Measurements from ENCODE around the gene NUDCD3.

Gene NUDCD3

DNA sequence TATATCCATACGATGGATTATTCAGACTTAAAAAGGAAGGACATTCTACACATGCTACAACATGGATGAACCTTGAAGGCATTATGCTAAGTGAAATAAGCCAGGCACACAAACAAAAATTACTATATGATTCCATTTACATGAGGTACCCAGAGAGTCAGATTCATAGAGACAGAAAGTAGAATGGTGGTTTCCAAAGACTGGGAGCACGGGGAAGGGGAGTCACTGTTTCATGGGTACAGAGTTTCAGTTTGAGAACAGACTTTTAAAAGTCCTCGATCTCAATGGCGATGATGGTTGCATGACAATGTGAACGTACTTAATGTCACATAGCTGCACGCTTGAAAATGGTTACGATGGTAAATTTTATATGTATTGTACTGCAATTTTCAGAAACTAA is 39.3 kb downstream of the NUDCD3 start:
- H3K4me3 ChIP-seq (ENCODE audit: low read length) = no peak overlapping the region

DNA sequence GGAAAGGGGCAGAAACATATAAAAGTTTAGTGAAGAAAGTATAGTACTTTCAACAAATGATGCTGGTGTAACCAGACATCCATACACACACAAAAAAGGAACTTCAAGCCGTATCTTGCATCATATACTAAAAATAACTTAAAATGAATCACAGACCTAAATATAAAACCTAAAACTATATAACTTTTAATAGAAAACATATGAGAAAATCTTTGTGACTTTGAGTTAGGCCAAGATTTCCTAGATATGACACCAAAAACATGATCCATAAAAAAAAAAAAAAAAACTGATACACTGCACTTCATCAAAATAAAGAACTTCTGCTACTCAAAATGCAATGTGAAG is 40.9 kb downstream of the NUDCD3 start:
- no peaks in the 10 kb centered on the region for H3K4me1 ChIP-seq (ENCODE audit: control insufficient read depth, insufficient read depth, low read length)
- H3K27me3 ChIP-seq (ENCODE audit: control insufficient read depth, insufficient read depth, low read length) = no peaks in the 10 kb centered on the region
- no peaks in the 10 kb centered on the region for H3K36me3 ChIP-seq (ENCODE audit: control insufficient read depth, insufficient read depth, low read length)
- no peaks in the 10 kb centered on the region for H3K9me3 ChIP-seq (ENCODE audit: control insufficient read depth, low read length)
- H3K4me3 ChIP-seq (ENCODE audit: low read length) = no peak overlapping the region
- no peak overlapping the region for H3K9ac ChIP-seq (ENCODE audit: low read length)

More for the DNA sequence above, 39.3 kb downstream of the NUDCD3 start:
- H3K36me3 ChIP-seq (ENCODE audit: control insufficient read depth, insufficient read depth, low read length) = no peaks in the 10 kb centered on the region
- no peaks in the 10 kb centered on the region for H3K4me1 ChIP-seq (ENCODE audit: control insufficient read depth, insufficient read depth, low read length)
- H3K9me3 ChIP-seq (ENCODE audit: control insufficient read depth, low read length) = no peaks in the 10 kb centered on the region
- no peak overlapping the region for H3K9ac ChIP-seq (ENCODE audit: low read length)
- no peaks in the 10 kb centered on the region for H3K27me3 ChIP-seq (ENCODE audit: control insufficient read depth, insufficient read depth, low read length)

- H3K36me3 ChIP-seq (ENCODE audit: control insufficient read depth, insufficient read depth, low read length) = no peaks in the 10 kb centered on the region
- no peaks in the 10 kb centered on the region for H3K27me3 ChIP-seq (ENCODE audit: control insufficient read depth, insufficient read depth, low read length)
- H3K4me3 ChIP-seq (ENCODE audit: low read length) = no peak overlapping the region
- no peaks in the 10 kb centered on the region for H3K9me3 ChIP-seq (ENCODE audit: control insufficient read depth, low read length)
- H3K4me1 ChIP-seq (ENCODE audit: control insufficient read depth, insufficient read depth, low read length) = no peaks in the 10 kb centered on the region
- H3K9ac ChIP-seq (ENCODE audit: low read length) = no peak overlapping the region
These were observed 41.4 kb downstream of the NUDCD3 start for GRCh38 chr7:44448922-44449583.

- no peaks in the 10 kb centered on the region for H3K9me3 ChIP-seq (ENCODE audit: control insufficient read depth, low read length)
- no peak overlapping the region for H3K9ac ChIP-seq (ENCODE audit: low read length)
- no peak overlapping the region for H3K4me3 ChIP-seq (ENCODE audit: low read length)
- H3K36me3 ChIP-seq (ENCODE audit: control insufficient read depth, insufficient read depth, low read length) = no peaks in the 10 kb centered on the region
- H3K4me1 ChIP-seq (ENCODE audit: control insufficient read depth, insufficient read depth, low read length) = no peaks in the 10 kb centered on the region
- H3K27me3 ChIP-seq (ENCODE audit: control insufficient read depth, insufficient read depth, low read length) = no peaks in the 10 kb centered on the region
These were observed 42.5 kb downstream of the NUDCD3 start for GRCh38 chr7:44447874-44448425.

GRCh38 chr7:44445986-44446671 is 44.3 kb downstream of the NUDCD3 start:
- Histone ChIP-seq H3K27me3 (ENCODE audit: control insufficient read depth, insufficient read depth, low read length) (no peaks in the 10 kb centered on the region), H3K9ac (ENCODE audit: low read length) (no peak overlapping the region), H3K4me1 (ENCODE audit: control insufficient read depth, insufficient read depth, low read length) (no peaks in the 10 kb centered on the region), H3K9me3 (ENCODE audit: control insufficient read depth, low read length) (no peaks in the 10 kb centered on the region), H3K4me3 (ENCODE audit: low read length) (no peak overlapping the region), H3K36me3 (ENCODE audit: control insufficient read depth, insufficient read depth, low read length) (no peaks in the 10 kb centered on the region)

GRCh38 chr7:44441079-44441478 is 49.4 kb downstream of the NUDCD3 start:
- no peaks in the 10 kb centered on the region for H3K9me3 ChIP-seq (ENCODE audit: control insufficient read depth, low read length)
- H3K36me3 ChIP-seq (ENCODE audit: control insufficient read depth, insufficient read depth, low read length) = no peaks in the 10 kb centered on the region
- no peaks in the 10 kb centered on the region for H3K4me1 ChIP-seq (ENCODE audit: control insufficient read depth, insufficient read depth, low read length)
- no peak overlapping the region for H3K4me3 ChIP-seq (ENCODE audit: low read length)
- H3K27me3 ChIP-seq (ENCODE audit: control insufficient read depth, insufficient read depth, low read length) = no peaks in the 10 kb centered on the region
- no peak overlapping the region for H3K9ac ChIP-seq (ENCODE audit: low read length)

GRCh38 chr7:44440577-44441078 is 49.8 kb downstream of the NUDCD3 start:
- no peaks in the 10 kb centered on the region for H3K27me3 ChIP-seq (ENCODE audit: control insufficient read depth, insufficient read depth, low read length)
- no peaks in the 10 kb centered on the region for H3K9me3 ChIP-seq (ENCODE audit: control insufficient read depth, low read length)
- no peak overlapping the region for H3K9ac ChIP-seq (ENCODE audit: low read length)
- no peaks in the 10 kb centered on the region for H3K4me1 ChIP-seq (ENCODE audit: control insufficient read depth, insufficient read depth, low read length)
- no peaks in the 10 kb centered on the region for H3K36me3 ChIP-seq (ENCODE audit: control insufficient read depth, insufficient read depth, low read length)
- H3K4me3 ChIP-seq (ENCODE audit: low read length) = no peak overlapping the region

DNA sequence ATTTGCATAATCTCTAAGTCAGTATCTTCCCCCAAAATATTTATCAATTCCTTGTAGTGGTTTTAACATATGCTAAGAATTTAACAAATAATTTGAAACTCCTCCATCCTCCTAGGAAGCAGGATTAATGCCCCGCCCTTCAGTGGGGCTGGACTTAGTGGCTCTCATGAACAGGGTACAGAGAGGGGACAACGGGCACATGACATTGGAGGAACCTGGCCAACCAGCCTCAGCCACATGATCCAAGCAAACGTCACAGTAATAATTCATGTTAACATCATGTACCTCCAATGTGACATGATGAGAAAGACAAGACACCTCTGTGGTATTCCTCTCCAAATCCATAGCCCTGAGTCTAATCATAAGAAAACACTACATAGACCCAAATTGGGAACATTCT is 50.5 kb downstream of the NUDCD3 start:
- Histone ChIP-seq H3K36me3 (ENCODE audit: control insufficient read depth, insufficient read depth, low read length) (no peaks in the 10 kb centered on the region), H3K9me3 (ENCODE audit: control insufficient read depth, low read length) (no peaks in the 10 kb centered on the region), H3K9ac (ENCODE audit: low read length) (no peak overlapping the region), H3K4me3 (ENCODE audit: low read length) (no peak overlapping the region), H3K27me3 (ENCODE audit: control insufficient read depth, insufficient read depth, low read length) (no peaks in the 10 kb centered on the region), H3K4me1 (ENCODE audit: control insufficient read depth, insufficient read depth, low read length) (no peaks in the 10 kb centered on the region)

GRCh38 chr7:44438816-44439215 is 51.6 kb downstream of the NUDCD3 start:
- Histone ChIP-seq H3K9ac (ENCODE audit: low read length) (no peak overlapping the region), H3K36me3 (ENCODE audit: control insufficient read depth, insufficient read depth, low read length) (no peaks in the 10 kb centered on the region), H3K27me3 (ENCODE audit: control insufficient read depth, insufficient read depth, low read length) (no peaks in the 10 kb centered on the region), H3K9me3 (ENCODE audit: control insufficient read depth, low read length) (no peaks in the 10 kb centered on the region), H3K4me3 (ENCODE audit: low read length) (no peak overlapping the region), H3K4me1 (ENCODE audit: control insufficient read depth, insufficient read depth, low read length) (no peaks in the 10 kb centered on the region)

- no peaks in the 10 kb centered on the region for H3K9me3 ChIP-seq (ENCODE audit: control insufficient read depth, low read length)
- no peaks in the 10 kb centered on the region for H3K4me1 ChIP-seq (ENCODE audit: control insufficient read depth, insufficient read depth, low read length)
- no peak overlapping the region for H3K9ac ChIP-seq (ENCODE audit: low read length)
- H3K4me3 ChIP-seq (ENCODE audit: low read length) = no peak overlapping the region
- no peaks in the 10 kb centered on the region for H3K36me3 ChIP-seq (ENCODE audit: control insufficient read depth, insufficient read depth, low read length)
- no peaks in the 10 kb centered on the region for H3K27me3 ChIP-seq (ENCODE audit: control insufficient read depth, insufficient read depth, low read length)
These were observed 56.3 kb downstream of the NUDCD3 start for GRCh38 chr7:44434201-44434600.

- Histone ChIP-seq H3K27me3 (ENCODE audit: control insufficient read depth, insufficient read depth, low read length) (no peaks in the 10 kb centered on the region), H3K9me3 (ENCODE audit: control insufficient read depth, low read length) (no peaks in the 10 kb centered on the region), H3K9ac (ENCODE audit: low read length) (no peak overlapping the region), H3K4me3 (ENCODE audit: low read length) (no peak overlapping the region), H3K36me3 (ENCODE audit: control insufficient read depth, insufficient read depth, low read length) (no peaks in the 10 kb centered on the region), H3K4me1 (ENCODE audit: control insufficient read depth, insufficient read depth, low read length) (no peaks in the 10 kb centered on the region)
These were observed 57.0 kb downstream of the NUDCD3 start for GRCh38 chr7:44433255-44434022.

All from mucosa of stomach (tissue), 1 donor.